Liver (tissue), 9 donors: ENCODE data around the gene MAPKAP1. TPM values are rescaled to one million over a fixed set of nuclear protein-coding genes. Genes with fewer than 3 reads are reported as not detected.

Experiments used
- DNase-seq: peaks from one replicate; pipeline ENCODE4 v3.0.0-alpha.2; 2017; ENCODE audit warnings: low spot score
- H3K27ac ChIP-seq, 2 donors: one replicate each; pipeline ENCODE4 v1.7.0; 2013; ENCODE audit warnings: inconsistent platforms in 2 of 2, low read length in 2 of 2, control low read depth in 1 of 2, low read depth in 1 of 2, mild to moderate bottlenecking in 1 of 2
- H3K27me3 ChIP-seq, 4 donors: one replicate each; pipeline versions ENCODE4 v1.6.1 to v1.7.0; 2013; ENCODE audit warnings: low read length in 3 of 4, inconsistent platforms in 1 of 4, mild to moderate bottlenecking in 1 of 4, moderate library complexity in 1 of 4; ENCODE audit not compliant: control insufficient read depth in 4 of 4, insufficient read depth in 4 of 4
- H3K36me3 ChIP-seq, 4 donors: one replicate each; pipeline versions ENCODE4 v1.6.1 to v1.7.0; 2013; ENCODE audit warnings: low read length in 3 of 4, mild to moderate bottlenecking in 3 of 4, low read depth in 1 of 4, moderate library complexity in 1 of 4; ENCODE audit not compliant: control insufficient read depth in 4 of 4, insufficient read depth in 3 of 4
- H3K4me1 ChIP-seq, 4 donors: one replicate each; pipeline versions ENCODE4 v1.6.1 to v1.7.0; 2013; ENCODE audit warnings: low read length in 3 of 4, mild to moderate bottlenecking in 3 of 4, moderate library complexity in 1 of 4; ENCODE audit not compliant: control insufficient read depth in 4 of 4, insufficient read depth in 4 of 4
- H3K4me3 ChIP-seq, 3 donors: one replicate each; pipeline versions ENCODE4 v1.6.1 to v1.7.0; 2013; ENCODE audit warnings: low read length in 3 of 3, control low read depth in 1 of 3, low read depth in 1 of 3, mild to moderate bottlenecking in 1 of 3
- H3K9ac ChIP-seq, 2 donors: one replicate each; pipeline ENCODE4 v1.7.0; 2013; ENCODE audit warnings: low read length in 2 of 2, mild to moderate bottlenecking in 2 of 2, moderate library complexity in 2 of 2, control low read depth in 1 of 2, low read depth in 1 of 2
- H3K9me3 ChIP-seq, 4 donors: one replicate each; pipeline versions ENCODE4 v1.6.1 to v1.7.0; 2013; ENCODE audit warnings: low read length in 3 of 4; ENCODE audit not compliant: control insufficient read depth in 4 of 4
- FOXA1 ChIP-seq: IDR thresholded peaks from 2 replicates; pipeline ENCODE4 v1.6.1; 2016; ENCODE audit warnings: antibody characterized with exemption
- FOXA2 ChIP-seq: IDR thresholded peaks from 2 replicates; pipeline ENCODE4 v1.6.1; 2016; ENCODE audit warnings: antibody characterized with exemption
- GABPA ChIP-seq, 2 donors: IDR thresholded peaks in 1 of 2; conservative IDR thresholded peaks in 1 of 2; 2 replicates each; pipeline ENCODE4 v1.6.1; 2016; ENCODE audit warnings: antibody characterized with exemption in 2 of 2, mild to moderate bottlenecking in 1 of 2, moderate library complexity in 1 of 2
- HNF4A ChIP-seq, 2 donors: conservative IDR thresholded peaks; 2 replicates each; pipeline ENCODE4 v1.6.1; 2016; ENCODE audit warnings: antibody characterized with exemption in 2 of 2, mild to moderate bottlenecking in 2 of 2
- HNF4G ChIP-seq: IDR thresholded peaks from 2 replicates; pipeline ENCODE4 v1.6.1; 2016; ENCODE audit warnings: antibody characterized with exemption
- JUND ChIP-seq, 2 donors: IDR thresholded peaks; 2 replicates each; pipeline ENCODE4 v1.6.1; 2016; ENCODE audit warnings: antibody characterized with exemption in 2 of 2
- RAD21 ChIP-seq, 2 donors: IDR thresholded peaks; 2 replicates each; pipeline ENCODE4 v1.6.1; 2016; ENCODE audit warnings: antibody characterized with exemption in 2 of 2, mild to moderate bottlenecking in 2 of 2
- RXRA ChIP-seq, 2 donors: IDR thresholded peaks; 2 replicates each; pipeline ENCODE4 v1.6.1; 2017 to 2018; ENCODE audit warnings: antibody characterized with exemption in 2 of 2, mild to moderate bottlenecking in 1 of 2
- SP1 ChIP-seq: IDR thresholded peaks from 2 replicates; pipeline ENCODE4 v1.6.1; 2018; ENCODE audit warnings: antibody characterized with exemption, mild to moderate bottlenecking
- TAF1 ChIP-seq: conservative IDR thresholded peaks from 2 replicates; pipeline ENCODE4 v1.6.1; 2016; ENCODE audit warnings: antibody characterized with exemption, mild to moderate bottlenecking
- YY1 ChIP-seq: IDR thresholded peaks from 2 replicates; pipeline ENCODE4 v1.6.1; 2016; ENCODE audit warnings: antibody characterized with exemption, mild to moderate bottlenecking
- WGBS: extraction: QIAGEN DNeasy Blood & Tissue Kit; methylation state at CpG from one replicate; pipeline ENCODE4 v1.1.7; 2013; 5-methylcytosine and 5-hydroxymethylcytosine counted together
- polyA plus RNA-seq, 2 donors: library from polyadenylated mRNA; stranded (reverse) in 1 of 2; unstranded in 1 of 2; fragments of 200-250 nt in 1 of 2; fragments of >200 nt in 1 of 2; fragmentation: Nextera tagmentation in 1 of 2; extraction: Ambion mirVana in 1 of 2; gene quantifications; one replicate each; pipeline versions ENCODE4 v1.2.1 to v1.2.3, GENCODE V29; 2013 to 2015
- total RNA-seq, 2 donors: library from RNA; depleted of rRNA; stranded (reverse); fragments of >200 nt; gene quantifications; one replicate each; pipeline ENCODE4 v1.2.3, GENCODE V29; 2014
- TF ChIP-seq, protein P1 (sequence below): IDR thresholded peaks from 2 replicates; pipeline ENCODE4 v1.6.1; 2016; ENCODE audit warnings: antibody characterized with exemption
- TF ChIP-seq, protein P2 (sequence below): fragments of 150-350 bp; IDR thresholded peaks from 2 replicates; pipeline ENCODE4 v1.5.1; 2017; ENCODE audit warnings: improper control_type of control experiment, low read depth, low read length; ENCODE audit not compliant: missing input control
- TF ChIP-seq, protein P3 (sequence below): IDR thresholded peaks from 2 replicates; pipeline ENCODE4 v1.6.1; 2016; ENCODE audit warnings: antibody characterized with exemption
- donor health status: healthy.
- donor health status: healthy.
- donor health status: healthy.
- donor health status: healthy.
- donor health status: healthy.

Gene MAPKAP1
- total and polyA plus RNA-seq, 4 donors = 23.6 to 55.9 (median 32.7) TPM

DNA sequence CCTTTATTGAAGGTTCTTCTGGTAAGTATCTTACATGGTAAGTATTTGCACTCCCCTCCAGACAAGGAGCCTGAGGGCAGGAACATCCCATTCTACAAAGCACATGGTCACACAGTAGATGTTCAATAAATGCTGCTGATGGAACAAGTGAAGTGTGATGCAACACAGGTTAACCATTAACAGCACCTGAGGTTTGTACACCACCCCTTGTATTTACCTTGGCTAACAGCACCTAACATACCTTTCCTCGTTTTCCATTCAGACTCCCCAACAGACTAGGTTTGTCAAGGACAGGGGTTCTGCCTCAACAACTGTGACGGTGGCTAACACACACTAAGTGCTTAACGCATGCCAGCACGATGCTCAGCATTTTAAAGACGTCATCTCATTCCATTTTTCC, 213.6 kb downstream of the MAPKAP1 start (continued):
- TF ChIP-seq, protein P1, sequence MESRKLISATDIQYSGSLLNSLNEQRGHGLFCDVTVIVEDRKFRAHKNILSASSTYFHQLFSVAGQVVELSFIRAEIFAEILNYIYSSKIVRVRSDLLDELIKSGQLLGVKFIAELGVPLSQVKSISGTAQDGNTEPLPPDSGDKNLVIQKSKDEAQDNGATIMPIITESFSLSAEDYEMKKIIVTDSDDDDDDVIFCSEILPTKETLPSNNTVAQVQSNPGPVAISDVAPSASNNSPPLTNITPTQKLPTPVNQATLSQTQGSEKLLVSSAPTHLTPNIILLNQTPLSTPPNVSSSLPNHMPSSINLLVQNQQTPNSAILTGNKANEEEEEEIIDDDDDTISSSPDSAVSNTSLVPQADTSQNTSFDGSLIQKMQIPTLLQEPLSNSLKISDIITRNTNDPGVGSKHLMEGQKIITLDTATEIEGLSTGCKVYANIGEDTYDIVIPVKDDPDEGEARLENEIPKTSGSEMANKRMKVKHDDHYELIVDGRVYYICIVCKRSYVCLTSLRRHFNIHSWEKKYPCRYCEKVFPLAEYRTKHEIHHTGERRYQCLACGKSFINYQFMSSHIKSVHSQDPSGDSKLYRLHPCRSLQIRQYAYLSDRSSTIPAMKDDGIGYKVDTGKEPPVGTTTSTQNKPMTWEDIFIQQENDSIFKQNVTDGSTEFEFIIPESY = peak; percentile 82

DNA sequence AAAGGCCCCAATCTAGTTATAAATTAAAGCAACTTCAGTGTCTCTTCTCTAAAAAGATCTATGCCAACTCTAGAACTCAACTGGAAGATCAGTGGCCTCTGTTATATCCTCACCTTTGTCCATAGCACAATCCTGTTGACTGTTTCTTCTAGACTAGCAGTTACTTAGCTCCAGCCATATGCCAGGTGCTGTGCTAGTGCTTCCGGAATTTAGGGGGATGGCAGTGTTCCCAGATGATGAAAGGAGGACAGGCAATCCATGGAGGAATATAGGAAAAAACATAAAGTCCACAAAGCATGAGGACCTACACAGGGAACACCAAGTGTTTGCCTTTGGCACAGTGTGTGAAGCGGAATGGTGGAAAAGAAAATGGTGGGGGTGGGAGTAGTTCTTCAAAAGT, 214.3 kb downstream of the MAPKAP1 start:
- Histone ChIP-seq H3K4me1 (peaks cover 3 to 22% (median 15%) of the 10 kb centered on the region in 4 donors), H3K9me3 (no peaks in the 10 kb centered on the region), H3K4me3 (no peak overlapping the region), H3K27ac (no peak overlapping the region), H3K36me3 (no peaks in the 10 kb centered on the region), H3K9ac (no peak overlapping the region), H3K27me3 (no peaks in the 10 kb centered on the region)
- DNase-seq = no peak
- no peak for TF ChIP-seq SP1
- TF ChIP-seq JUND (IDR thresholded peaks at IDR 0.05) = no peak
- TF ChIP-seq, protein P2, sequence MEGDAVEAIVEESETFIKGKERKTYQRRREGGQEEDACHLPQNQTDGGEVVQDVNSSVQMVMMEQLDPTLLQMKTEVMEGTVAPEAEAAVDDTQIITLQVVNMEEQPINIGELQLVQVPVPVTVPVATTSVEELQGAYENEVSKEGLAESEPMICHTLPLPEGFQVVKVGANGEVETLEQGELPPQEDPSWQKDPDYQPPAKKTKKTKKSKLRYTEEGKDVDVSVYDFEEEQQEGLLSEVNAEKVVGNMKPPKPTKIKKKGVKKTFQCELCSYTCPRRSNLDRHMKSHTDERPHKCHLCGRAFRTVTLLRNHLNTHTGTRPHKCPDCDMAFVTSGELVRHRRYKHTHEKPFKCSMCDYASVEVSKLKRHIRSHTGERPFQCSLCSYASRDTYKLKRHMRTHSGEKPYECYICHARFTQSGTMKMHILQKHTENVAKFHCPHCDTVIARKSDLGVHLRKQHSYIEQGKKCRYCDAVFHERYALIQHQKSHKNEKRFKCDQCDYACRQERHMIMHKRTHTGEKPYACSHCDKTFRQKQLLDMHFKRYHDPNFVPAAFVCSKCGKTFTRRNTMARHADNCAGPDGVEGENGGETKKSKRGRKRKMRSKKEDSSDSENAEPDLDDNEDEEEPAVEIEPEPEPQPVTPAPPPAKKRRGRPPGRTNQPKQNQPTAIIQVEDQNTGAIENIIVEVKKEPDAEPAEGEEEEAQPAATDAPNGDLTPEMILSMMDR = no peak
- TF ChIP-seq YY1 = no peak
- TF ChIP-seq GABPA (IDR thresholded peaks at IDR 0.05 in 1 of 2, conservative IDR thresholded peaks at IDR 0.05 in 1 of 2) = no peak
- TF ChIP-seq RAD21 (IDR thresholded peaks at IDR 0.05) = no peak
- TF ChIP-seq, protein P1 = no peak
- TF ChIP-seq, protein P3, sequence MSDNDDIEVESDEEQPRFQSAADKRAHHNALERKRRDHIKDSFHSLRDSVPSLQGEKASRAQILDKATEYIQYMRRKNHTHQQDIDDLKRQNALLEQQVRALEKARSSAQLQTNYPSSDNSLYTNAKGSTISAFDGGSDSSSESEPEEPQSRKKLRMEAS = no peak
- TF ChIP-seq RXRA (IDR thresholded peaks at IDR 0.05) = no peak
- no peak for TF ChIP-seq TAF1
- no peak for TF ChIP-seq FOXA2
- no peak for TF ChIP-seq HNF4A (conservative IDR thresholded peaks at IDR 0.05)
- no peak for TF ChIP-seq FOXA1
- WGBS = 76% methylated on average over 2 of the region's 2 CpGs

DNA sequence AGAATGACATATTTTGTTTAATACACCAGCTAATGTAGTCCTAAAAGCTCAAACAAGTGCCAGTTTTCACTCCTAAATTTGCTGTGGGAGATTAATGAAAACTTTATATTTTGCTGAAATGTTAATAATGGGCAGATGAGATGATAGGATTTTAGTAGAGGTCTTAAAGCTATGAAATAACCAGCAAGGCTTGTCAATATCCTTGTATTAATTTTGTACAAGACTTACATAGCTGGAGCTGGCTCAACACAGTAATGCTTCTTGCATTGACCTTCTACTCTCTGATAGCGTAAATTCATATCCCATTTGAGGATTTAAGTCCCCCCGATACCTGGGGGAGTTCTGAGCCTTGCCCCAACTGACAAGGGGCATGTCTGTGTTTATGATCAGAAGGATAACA, 219.2 kb downstream of the MAPKAP1 start:
- H3K9me3 ChIP-seq = no peaks in the 10 kb centered on the region
- no peak overlapping the region for H3K27ac ChIP-seq
- 52% methylated on average over 2 of the region's 2 CpGs for WGBS
- DNase-seq = no peak
- no peak overlapping the region for H3K9ac ChIP-seq
- H3K36me3 ChIP-seq = no peaks in the 10 kb centered on the region
- TF ChIP-seq HNF4G (no peak), JUND (IDR thresholded peaks at IDR 0.05) (no peak)
- H3K4me3 ChIP-seq = no peak overlapping the region
- H3K4me1 ChIP-seq = peaks cover 3 to 24% (median 21%) of the 10 kb centered on the region in 4 donors
- H3K27me3 ChIP-seq = no peaks in the 10 kb centered on the region
